ENCODE results near the gene PPP6R2.

Gene PPP6R2

GRCh38 chr22:50418624-50419023 is 75.5 kb downstream of the PPP6R2 start:
- DNase-seq (ENCODE audit: low read depth) = no peak
- TF ChIP-seq, protein P1, sequence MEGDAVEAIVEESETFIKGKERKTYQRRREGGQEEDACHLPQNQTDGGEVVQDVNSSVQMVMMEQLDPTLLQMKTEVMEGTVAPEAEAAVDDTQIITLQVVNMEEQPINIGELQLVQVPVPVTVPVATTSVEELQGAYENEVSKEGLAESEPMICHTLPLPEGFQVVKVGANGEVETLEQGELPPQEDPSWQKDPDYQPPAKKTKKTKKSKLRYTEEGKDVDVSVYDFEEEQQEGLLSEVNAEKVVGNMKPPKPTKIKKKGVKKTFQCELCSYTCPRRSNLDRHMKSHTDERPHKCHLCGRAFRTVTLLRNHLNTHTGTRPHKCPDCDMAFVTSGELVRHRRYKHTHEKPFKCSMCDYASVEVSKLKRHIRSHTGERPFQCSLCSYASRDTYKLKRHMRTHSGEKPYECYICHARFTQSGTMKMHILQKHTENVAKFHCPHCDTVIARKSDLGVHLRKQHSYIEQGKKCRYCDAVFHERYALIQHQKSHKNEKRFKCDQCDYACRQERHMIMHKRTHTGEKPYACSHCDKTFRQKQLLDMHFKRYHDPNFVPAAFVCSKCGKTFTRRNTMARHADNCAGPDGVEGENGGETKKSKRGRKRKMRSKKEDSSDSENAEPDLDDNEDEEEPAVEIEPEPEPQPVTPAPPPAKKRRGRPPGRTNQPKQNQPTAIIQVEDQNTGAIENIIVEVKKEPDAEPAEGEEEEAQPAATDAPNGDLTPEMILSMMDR (IDR thresholded peaks at IDR 0.05; ENCODE audit: insufficient read depth, low read depth, low read length, missing control alignments) = no peak
- no peak overlapping the region for H3K4me3 ChIP-seq (ENCODE audit: low read length)

DNA sequence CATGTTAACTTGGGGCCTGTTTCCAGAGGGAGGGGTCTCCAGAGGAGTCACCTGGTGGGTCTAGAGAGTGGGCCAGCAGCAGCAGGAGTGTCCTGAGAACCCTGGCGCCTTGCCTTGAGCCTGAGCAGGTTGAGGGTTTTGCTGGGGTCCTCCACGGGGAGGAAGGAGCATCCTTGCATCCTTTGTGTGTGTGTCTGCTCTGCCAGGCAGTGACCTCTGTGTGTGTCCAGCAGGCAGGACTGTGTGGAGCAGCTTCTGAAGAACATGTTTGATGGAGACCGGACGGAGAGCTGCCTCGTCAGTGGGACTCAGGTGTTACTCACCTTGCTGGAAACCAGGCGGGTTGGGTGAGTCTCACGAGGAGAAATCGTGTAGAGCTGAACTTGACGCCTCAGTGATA is 76.0 kb downstream of the PPP6R2 start:
- no peak overlapping the region for H3K4me3 ChIP-seq (ENCODE audit: low read length)
- DNase-seq (ENCODE audit: low read depth) = no peak
- TF ChIP-seq, protein P1 (IDR thresholded peaks at IDR 0.05; ENCODE audit: insufficient read depth, low read depth, low read length, missing control alignments) = no peak

DNA sequence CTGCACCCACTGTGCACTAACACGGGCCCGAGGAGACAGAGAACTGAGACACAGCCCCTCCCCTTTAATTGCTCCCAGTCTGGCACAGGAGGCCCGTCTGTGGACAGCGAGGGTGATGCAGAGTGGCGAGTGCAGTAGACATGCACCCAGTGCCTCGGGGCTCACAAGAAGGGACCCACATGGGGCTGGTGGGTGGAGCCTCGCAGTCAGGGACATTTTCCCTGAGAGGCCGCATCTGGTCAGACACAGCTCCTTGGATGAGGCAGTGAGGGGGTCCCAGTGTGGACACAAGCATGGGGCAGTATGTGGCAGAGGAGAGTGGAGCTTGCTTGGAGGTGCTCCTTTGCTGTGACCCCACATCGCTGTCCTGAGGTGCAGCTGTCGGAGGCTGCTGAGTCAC is 76.9 kb downstream of the PPP6R2 start:
- TF ChIP-seq, protein P1 (IDR thresholded peaks at IDR 0.05; ENCODE audit: insufficient read depth, low read depth, low read length, missing control alignments) = no peak
- DNase-seq (ENCODE audit: low read depth) = no peak
- no peak overlapping the region for H3K4me3 ChIP-seq (ENCODE audit: low read length)

DNA sequence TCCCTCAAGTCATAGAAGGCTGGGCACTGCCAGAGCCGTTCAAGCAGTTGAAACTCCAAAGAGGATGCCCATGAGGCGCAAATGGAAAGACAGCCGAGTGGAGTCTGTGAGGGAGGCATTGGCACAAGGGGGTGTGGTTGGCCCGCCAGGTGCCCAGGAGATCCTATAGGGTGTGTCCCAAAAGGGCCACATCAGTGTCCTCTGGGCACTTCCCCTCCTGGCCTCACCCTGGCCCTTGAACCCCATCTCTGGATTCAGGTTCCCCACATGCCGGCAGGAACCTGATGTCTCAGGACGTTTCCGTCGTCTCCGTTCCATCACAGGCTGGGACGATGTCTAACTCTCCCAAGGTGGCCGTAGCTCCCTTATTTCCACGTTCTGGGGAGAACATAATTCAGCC is 77.5 kb downstream of the PPP6R2 start:
- H3K4me3 ChIP-seq (ENCODE audit: low read length) = no peak overlapping the region
- no peak for DNase-seq (ENCODE audit: low read depth)
- TF ChIP-seq, protein P1 (IDR thresholded peaks at IDR 0.05; ENCODE audit: insufficient read depth, low read depth, low read length, missing control alignments) = no peak

- no peak overlapping the region for H3K4me3 ChIP-seq (ENCODE audit: low read length)
- DNase-seq (ENCODE audit: low read depth) = no peak
- TF ChIP-seq, protein P1 (IDR thresholded peaks at IDR 0.05; ENCODE audit: insufficient read depth, low read depth, low read length, missing control alignments) = no peak
Measured at GRCh38 chr22:50422046-50422445, 78.9 kb downstream of the PPP6R2 start.

DNA sequence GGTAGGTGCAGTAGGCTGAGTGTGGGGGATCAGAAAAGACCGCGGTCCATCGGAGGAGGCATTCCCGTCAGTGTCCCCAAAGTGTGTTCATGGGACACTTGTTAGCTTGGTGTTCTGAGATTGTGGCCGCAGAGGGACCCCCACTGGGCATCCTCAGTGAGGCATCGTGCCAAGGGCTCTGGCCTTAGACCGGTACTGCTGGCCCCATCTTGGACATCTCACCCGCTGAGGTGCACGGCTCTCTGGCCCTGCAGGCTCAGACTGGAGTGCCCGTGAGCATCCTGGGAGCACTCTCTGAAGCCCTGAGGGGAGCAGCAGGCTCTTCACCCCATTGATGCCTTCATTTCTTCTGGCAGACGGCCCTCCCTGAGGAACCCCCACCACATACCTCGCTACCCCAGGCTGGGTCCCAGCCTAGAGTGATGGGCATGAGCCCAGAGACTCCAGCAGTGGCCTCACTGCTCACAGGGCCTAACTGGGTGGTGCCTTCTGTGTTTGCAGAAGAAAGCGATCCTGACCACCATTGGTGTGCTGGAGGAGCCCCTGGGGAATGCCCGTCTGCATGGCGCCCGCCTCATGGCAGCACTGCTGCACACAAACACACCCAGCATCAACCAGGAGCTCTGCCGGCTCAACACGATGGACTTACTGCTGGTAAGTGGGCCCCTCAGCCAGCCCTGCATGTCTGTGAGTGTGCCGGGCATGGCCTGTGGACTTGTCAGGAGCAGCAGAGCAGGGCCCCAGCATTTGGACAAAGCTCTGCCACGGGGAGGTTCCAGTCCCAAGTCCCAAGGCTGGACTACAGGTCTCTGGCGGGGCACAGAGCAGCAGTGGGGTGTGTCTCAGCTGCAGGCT is 80.1 kb downstream of the PPP6R2 start:
- DNase-seq (ENCODE audit: low read depth) = no peak
- H3K4me3 ChIP-seq (ENCODE audit: low read length) = no peak overlapping the region
- TF ChIP-seq, protein P1 (IDR thresholded peaks at IDR 0.05; ENCODE audit: insufficient read depth, low read depth, low read length, missing control alignments) = no peak

DNA sequence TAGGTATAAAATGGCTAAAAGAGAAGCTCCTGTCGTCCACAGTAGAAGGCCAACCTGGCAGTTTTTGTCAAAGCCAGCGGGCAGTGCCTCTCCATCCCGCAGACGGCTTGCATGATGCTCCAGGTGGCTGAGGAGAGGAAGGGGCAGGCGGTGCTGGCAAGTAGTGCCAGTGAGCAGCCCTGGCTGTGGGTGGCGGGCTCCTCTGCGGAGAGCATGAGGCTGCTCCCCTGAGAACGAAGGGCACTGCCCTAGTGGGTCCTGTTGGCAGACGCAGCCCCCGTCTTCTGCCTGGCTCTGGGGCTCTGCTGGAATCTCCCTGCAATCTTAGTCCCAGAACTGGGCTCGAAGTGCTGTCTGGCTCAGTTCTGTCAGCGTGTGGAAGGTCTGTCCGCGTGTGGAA is 80.8 kb downstream of the PPP6R2 start:
- TF ChIP-seq, protein P1 (IDR thresholded peaks at IDR 0.05; ENCODE audit: insufficient read depth, low read depth, low read length, missing control alignments) = no peak
- H3K4me3 ChIP-seq (ENCODE audit: low read length) = no peak overlapping the region
- no peak for DNase-seq (ENCODE audit: low read depth)

All from epithelial cell of esophagus (primary cell).